ENCODE data around the gene BTBD16. TPM values are rescaled to one million over a fixed set of nuclear protein-coding genes. Genes with fewer than 3 reads are reported as not detected.

The BTBD16 gene
- total RNA-seq, 5 donors from 2014 or later (not counting 1 experiment from before 2014, with no cell fraction given), result not detected

- peaks cover 0 to 4% of the 10 kb centered on the region in 2 donors for H3K27me3 Mint-ChIP-seq
- peaks cover 0 to 28% of the 10 kb centered on the region in 2 experiments for H3K4me1 ChIP-seq (ENCODE audit: control insufficient read depth in 1 of 2, extremely low read depth in 1 of 2, insufficient read depth in 2 of 2, low read length in 2 of 2)
- no peak overlapping the region for H3K27ac ChIP-seq (ENCODE audit: low read length)
- H3K36me3 ChIP-seq (ENCODE audit: control insufficient read depth in 2 of 2, extremely low read depth in 1 of 2, insufficient read depth in 1 of 2, low read length in 1 of 2), result no peaks in the 10 kb centered on the region
- ChIA-PET CTCF (no interaction called here), POLR2A (no interaction called here)
- no peaks in the 10 kb centered on the region for H3K9me3 Mint-ChIP-seq
- H3K4me3 ChIP-seq (ENCODE audit: control insufficient read depth in 1 of 2, extremely low read depth in 1 of 2, low read length in 1 of 2), result no peak overlapping the region
- no peak overlapping the region for H3K4me3 Mint-ChIP-seq
- no peak for ATAC-seq (replicated peaks in 1 of 4)
- peaks cover 12 to 17% (median 14%) of the 10 kb centered on the region in 3 donors for H3K4me1 Mint-ChIP-seq
- no peak overlapping the region for H3K27ac Mint-ChIP-seq
- no peaks in the 10 kb centered on the region for H3K9me3 ChIP-seq
- H3K36me3 Mint-ChIP-seq, result no peaks in the 10 kb centered on the region
- WGBS (ENCODE audit: insufficient coverage), result 89% methylated on average over 9 of the region's 12 CpGs
- DNase-seq, result no peak
- peaks cover 0 to 23% of the 10 kb centered on the region in 2 experiments for H3K27me3 ChIP-seq (replicated peaks in 1 of 2; ENCODE audit: control insufficient read depth in 2 of 2, extremely low read depth in 1 of 2, insufficient read depth in 2 of 2, low read length in 1 of 2)
Measured at GRCh38 chr10:122294511-122295450, 23.7 kb downstream of the BTBD16 start.

DNA sequence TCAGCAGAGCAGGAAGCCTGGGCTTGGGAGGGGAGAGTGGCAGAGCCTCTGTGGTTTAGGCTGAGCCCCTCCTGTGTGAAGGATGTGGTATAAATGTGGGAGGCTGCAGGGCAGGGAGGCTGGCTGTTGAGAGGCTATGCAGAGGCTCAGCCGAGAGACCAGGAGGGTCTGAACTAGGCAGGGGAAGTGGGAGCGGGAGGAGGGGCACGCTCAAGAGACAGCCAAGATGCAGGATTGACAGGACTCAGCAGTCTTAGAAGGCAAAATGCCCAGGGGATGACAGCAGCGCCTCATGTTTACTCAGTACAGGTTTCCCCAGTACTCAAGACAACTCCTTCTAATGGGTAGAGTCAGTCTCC, 24.3 kb downstream of the BTBD16 start:
- WGBS (ENCODE audit: insufficient coverage), result 0% methylated on average over 1 of the region's 4 CpGs
- no peaks in the 10 kb centered on the region for H3K36me3 Mint-ChIP-seq
- H3K4me3 Mint-ChIP-seq, result no peak overlapping the region
- Histone ChIP-seq H3K36me3 (ENCODE audit: control insufficient read depth in 2 of 2, extremely low read depth in 1 of 2, insufficient read depth in 1 of 2, low read length in 1 of 2) (no peaks in the 10 kb centered on the region), H3K4me1 (ENCODE audit: control insufficient read depth in 1 of 2, extremely low read depth in 1 of 2, insufficient read depth in 2 of 2, low read length in 2 of 2) (peaks cover 0 to 28% of the 10 kb centered on the region in 2 experiments), H3K27me3 (replicated peaks in 1 of 2; ENCODE audit: control insufficient read depth in 2 of 2, extremely low read depth in 1 of 2, insufficient read depth in 2 of 2, low read length in 1 of 2) (peaks cover 0 to 23% of the 10 kb centered on the region in 2 experiments), H3K4me3 (ENCODE audit: control insufficient read depth in 1 of 2, extremely low read depth in 1 of 2, low read length in 1 of 2) (no peak overlapping the region), H3K9me3 (no peaks in the 10 kb centered on the region), H3K27ac (ENCODE audit: low read length) (no peak overlapping the region)
- ChIA-PET CTCF (no interaction called here), POLR2A (no interaction called here)
- H3K27ac Mint-ChIP-seq, result no peak overlapping the region
- no peaks in the 10 kb centered on the region for H3K9me3 Mint-ChIP-seq
- DNase-seq, result no peak
- ATAC-seq (replicated peaks in 1 of 4), result no peak
- peaks cover 0 to 4% of the 10 kb centered on the region in 2 donors for H3K27me3 Mint-ChIP-seq
- H3K4me1 Mint-ChIP-seq, result peaks cover 12 to 17% (median 14%) of the 10 kb centered on the region in 3 donors

- H3K9me3 ChIP-seq, result no peaks in the 10 kb centered on the region
- H3K4me3 ChIP-seq (ENCODE audit: control insufficient read depth in 1 of 2, extremely low read depth in 1 of 2, low read length in 1 of 2), result no peak overlapping the region
- H3K4me1 ChIP-seq (ENCODE audit: control insufficient read depth in 1 of 2, extremely low read depth in 1 of 2, insufficient read depth in 2 of 2, low read length in 2 of 2), result peaks cover 0 to 28% of the 10 kb centered on the region in 2 experiments
- H3K27me3 ChIP-seq (replicated peaks in 1 of 2; ENCODE audit: control insufficient read depth in 2 of 2, extremely low read depth in 1 of 2, insufficient read depth in 2 of 2, low read length in 1 of 2), result peaks cover 0 to 19% of the 10 kb centered on the region in 2 experiments
- Mint-ChIP-seq H3K27me3 (peaks cover 0 to 4% of the 10 kb centered on the region in 2 donors), H3K27ac (no peak overlapping the region), H3K9me3 (no peaks in the 10 kb centered on the region), H3K4me1 (peaks cover 12 to 17% (median 14%) of the 10 kb centered on the region in 3 donors), H3K36me3 (no peaks in the 10 kb centered on the region), H3K4me3 (no peak overlapping the region)
- no peak for DNase-seq
- no peaks in the 10 kb centered on the region for H3K36me3 ChIP-seq (ENCODE audit: control insufficient read depth in 2 of 2, extremely low read depth in 1 of 2, insufficient read depth in 1 of 2, low read length in 1 of 2)
- 91% methylated on average over 4 of the region's 8 CpGs for WGBS (ENCODE audit: insufficient coverage)
- ChIA-PET POLR2A (no interaction called here), CTCF (interaction anchor here (0.6 to 3.6 kb wide), 6 partner anchors 138 to 273 kb away, joined by 3 to 55 read pairs (median 10); no protein-coding TSS in a partner anchor)
- H3K27ac ChIP-seq (ENCODE audit: low read length), result no peak overlapping the region
- ATAC-seq (replicated peaks in 1 of 4), result no peak
Measured at GRCh38 chr10:122296363-122297120, 25.4 kb downstream of the BTBD16 start.

- Mint-ChIP-seq H3K9me3 (no peaks in the 10 kb centered on the region), H3K27ac (no peak overlapping the region), H3K4me3 (no peak overlapping the region), H3K4me1 (peaks cover 12 to 17% (median 14%) of the 10 kb centered on the region in 3 donors), H3K36me3 (no peaks in the 10 kb centered on the region), H3K27me3 (peaks cover 0 to 4% of the 10 kb centered on the region in 2 donors)
- H3K4me3 ChIP-seq (ENCODE audit: control insufficient read depth in 1 of 2, extremely low read depth in 1 of 2, low read length in 1 of 2), result no peak overlapping the region
- DNase-seq (no peak), ATAC-seq (replicated peaks in 1 of 4) (no peak)
- CTCF ChIA-PET, result interaction anchor here (1.0 to 3.6 kb wide), 5 partner anchors 137 to 272 kb away, joined by 3 to 55 read pairs (median 17); no protein-coding TSS in a partner anchor
- no peaks in the 10 kb centered on the region for H3K9me3 ChIP-seq
- peaks cover 0 to 28% of the 10 kb centered on the region in 2 experiments for H3K4me1 ChIP-seq (ENCODE audit: control insufficient read depth in 1 of 2, extremely low read depth in 1 of 2, insufficient read depth in 2 of 2, low read length in 2 of 2)
- H3K27ac ChIP-seq (ENCODE audit: low read length), result no peak overlapping the region
- H3K36me3 ChIP-seq (ENCODE audit: control insufficient read depth in 2 of 2, extremely low read depth in 1 of 2, insufficient read depth in 1 of 2, low read length in 1 of 2), result no peaks in the 10 kb centered on the region
- peaks cover 0 to 19% of the 10 kb centered on the region in 2 experiments for H3K27me3 ChIP-seq (replicated peaks in 1 of 2; ENCODE audit: control insufficient read depth in 2 of 2, extremely low read depth in 1 of 2, insufficient read depth in 2 of 2, low read length in 1 of 2)
- POLR2A ChIA-PET, result no interaction called here
- whole genome bisulfite sequencing (ENCODE audit: insufficient coverage), result 80% methylated on average over 5 of the region's 8 CpGs
Measured at GRCh38 chr10:122297583-122297982, 26.5 kb downstream of the BTBD16 start.

- ChIA-PET POLR2A (no interaction called here), CTCF (interaction anchor here (1.0 to 3.6 kb wide), 12 partner anchors 9 to 405 kb away, joined by 3 to 55 read pairs (median 5); no protein-coding TSS in a partner anchor)
- Histone ChIP-seq H3K9me3 (no peaks in the 10 kb centered on the region), H3K27ac (ENCODE audit: low read length) (no peak overlapping the region), H3K4me3 (ENCODE audit: control insufficient read depth in 1 of 2, extremely low read depth in 1 of 2, low read length in 1 of 2) (no peak overlapping the region), H3K4me1 (ENCODE audit: control insufficient read depth in 1 of 2, extremely low read depth in 1 of 2, insufficient read depth in 2 of 2, low read length in 2 of 2) (peaks cover 0 to 28% of the 10 kb centered on the region in 2 experiments), H3K36me3 (ENCODE audit: control insufficient read depth in 2 of 2, extremely low read depth in 1 of 2, insufficient read depth in 1 of 2, low read length in 1 of 2) (no peaks in the 10 kb centered on the region), H3K27me3 (replicated peaks in 1 of 2; ENCODE audit: control insufficient read depth in 2 of 2, extremely low read depth in 1 of 2, insufficient read depth in 2 of 2, low read length in 1 of 2) (peaks cover 0 to 19% of the 10 kb centered on the region in 2 experiments)
- H3K9me3 Mint-ChIP-seq, result no peaks in the 10 kb centered on the region
- peaks cover 0 to 4% of the 10 kb centered on the region in 2 donors for H3K27me3 Mint-ChIP-seq
- WGBS (ENCODE audit: insufficient coverage), result 73% methylated on average over 3 of the region's 6 CpGs
- no peak overlapping the region for H3K4me3 Mint-ChIP-seq
- no peak for ATAC-seq (replicated peaks in 1 of 4)
- no peaks in the 10 kb centered on the region for H3K36me3 Mint-ChIP-seq
- peaks cover 12 to 17% (median 14%) of the 10 kb centered on the region in 3 donors for H3K4me1 Mint-ChIP-seq
- no peak overlapping the region for H3K27ac Mint-ChIP-seq
- DNase-seq, result no peak
Measured at GRCh38 chr10:122298206-122298597, 27.1 kb downstream of the BTBD16 start.

Data from T-cell (primary cell).